GM19240 (cell line): Measurements from ENCODE around the gene VDAC1.
"Not testable (repeated sequence)": the region's sequence is repeated elsewhere in the genome, so short reads cannot be mapped to it uniquely, and the experiment has no call there.

ENCODE experiments used
- DNase-seq: peaks from one replicate; pipeline ENCODE4 v3.0.0; 2011; ENCODE audit warnings: low spot score; ENCODE audit not compliant: insufficient read length

Gene VDAC1

GRCh38 chr5:133995883-133996563, 8.8 kb downstream of the VDAC1 start:
- DNase-seq, result no peak

- DNase-seq, result no peak
Observed at GRCh38 chr5:133995341-133995740, 9.4 kb downstream of the VDAC1 start.

GRCh38 chr5:133994990-133995333, 9.8 kb downstream of the VDAC1 start:
- no peak for DNase-seq

GRCh38 chr5:133994297-133994989, 10.3 kb downstream of the VDAC1 start:
- DNase-seq, result no peak

GRCh38 chr5:133993185-133993936, 11.4 kb downstream of the VDAC1 start:
- DNase-seq, result no peak

GRCh38 chr5:133992429-133993155, 12.2 kb downstream of the VDAC1 start:
- DNase-seq, result no peak

- no peak for DNase-seq
Observed at GRCh38 chr5:133991171-133991910, 13.4 kb downstream of the VDAC1 start.

- DNase-seq, result no peak
Observed at GRCh38 chr5:133990396-133990795, 14.4 kb downstream of the VDAC1 start.

GRCh38 chr5:133985540-133986180, 19.1 kb downstream of the VDAC1 start:
- no peak for DNase-seq

GRCh38 chr5:133983674-133984073, 21.1 kb downstream of the VDAC1 start:
- DNase-seq, result no peak

- no peak for DNase-seq
Observed at GRCh38 chr5:133981714-133982113, 23.1 kb downstream of the VDAC1 start.

- DNase-seq, result no peak
Observed at GRCh38 chr5:133980652-133981051, 24.1 kb downstream of the VDAC1 start.

GRCh38 chr5:133978943-133979342, 25.8 kb downstream of the VDAC1 start:
- DNase-seq, result no peak

GRCh38 chr5:133977858-133978257, 26.9 kb downstream of the VDAC1 start:
- no peak for DNase-seq

GRCh38 chr5:133977161-133977787, 27.5 kb downstream of the VDAC1 start:
- DNase-seq, result no peak

- DNase-seq, result not testable (repeated sequence)
Observed at GRCh38 chr5:133975546-133975945, 29.2 kb downstream of the VDAC1 start.

GRCh38 chr5:133974142-133974541, 30.6 kb downstream of the VDAC1 start:
- no peak for DNase-seq

- no peak for DNase-seq
Observed at GRCh38 chr5:133970325-133970909, 34.4 kb downstream of the VDAC1 start.

GRCh38 chr5:133969654-133970324, 35.0 kb downstream of the VDAC1 start:
- DNase-seq, result no peak
